HEK293 (cell line): Measurements from ENCODE around the gene AGPAT4.

Source experiments
- CTCF ChIA-PET: fragments of 350-600 bp; formaldehyde crosslinking; extraction: SDS; loops from one replicate; lab custom pipeline; 2021; ENCODE audit warnings: antibody characterized with exemption; lab: Yijun Ruan, JAX
- POLR2A ChIA-PET: fragments of 300-600 bp; formaldehyde crosslinking; extraction: SDS; loops from one replicate; lab custom pipeline; 2020; ENCODE audit warnings: antibody characterized with exemption, inconsistent platforms; lab: Yijun Ruan, JAX
- H3K27ac ChIP-seq: fragments of 200-500 bp; sonication (Bioruptor generic); 2 replicates; pipeline ENCODE4 v1.5.1; 2014; ENCODE audit warnings: low read depth, low read length, control low read depth, inconsistent platforms; ENCODE audit errors: extremely low read depth
- H3K36me3 ChIP-seq, 2 experiments: fragments of 200-500 bp in 1 of 2; sonication (Bioruptor generic) in 1 of 2; 1 replicate in 1 of 2; 2 replicates in 1 of 2; pipeline ENCODE4 v1.5.1; 2014 to 2017; ENCODE audit warnings: inconsistent platforms in 2 of 2, low read length in 2 of 2; ENCODE audit not compliant: control insufficient read depth in 2 of 2, insufficient read depth in 1 of 2
- H3K4me1 ChIP-seq: fragments of 200-500 bp; sonication (Bioruptor generic); 2 replicates; pipeline ENCODE4 v1.5.1; 2014; ENCODE audit warnings: mild to moderate bottlenecking, low read length, inconsistent platforms; ENCODE audit not compliant: control insufficient read depth, insufficient read depth
- H3K4me3 ChIP-seq: 2 replicates; pipeline ENCODE4 v1.5.1; 2011; ENCODE audit warnings: low read depth, mild to moderate bottlenecking, control low read depth, low read length, moderate library complexity
- H3K9me3 ChIP-seq: fragments of 200-500 bp; sonication (Bioruptor generic); 2 replicates; pipeline ENCODE4 v1.5.1; 2014; ENCODE audit warnings: low read depth, low read length, inconsistent platforms; ENCODE audit not compliant: control insufficient read depth, insufficient read depth
- GFI1B ChIP-seq: fragments of 450-650 bp; formaldehyde crosslinking; IDR thresholded peaks from 2 replicates; pipeline ENCODE4 v1.5.1; 2016; ENCODE audit warnings: missing biosample characterization, missing genetic modification characterization
- ZNF266 ChIP-seq: fragments of 450-650 bp; formaldehyde crosslinking; IDR thresholded peaks from 2 replicates; pipeline ENCODE4 v1.5.1; 2016; ENCODE audit warnings: missing biosample characterization, missing genetic modification characterization, low read depth
- ZNF670 ChIP-seq: fragments of 450-650 bp; formaldehyde crosslinking; IDR thresholded peaks from 2 replicates; pipeline ENCODE4 v1.5.1; 2016; ENCODE audit warnings: missing biosample characterization, missing genetic modification characterization, low read depth
- ZXDB ChIP-seq: fragments of 450-650 bp; formaldehyde crosslinking; IDR thresholded peaks from 2 replicates; pipeline ENCODE4 v1.5.1; 2016; ENCODE audit warnings: missing biosample characterization, missing genetic modification characterization
- TF ChIP-seq, protein P1 (sequence below): fragments of 450-650 bp; formaldehyde crosslinking; IDR thresholded peaks from 2 replicates; pipeline ENCODE4 v1.5.1; 2016; ENCODE audit warnings: missing biosample characterization, missing genetic modification characterization, borderline replicate concordance
- TF ChIP-seq, protein P2 (sequence below): fragments of 450-650 bp; formaldehyde crosslinking; IDR thresholded peaks from 2 replicates; pipeline ENCODE4 v1.5.1; 2016; ENCODE audit warnings: missing biosample characterization, missing genetic modification characterization
- TF ChIP-seq, protein P3 (sequence below): fragments of 450-650 bp; formaldehyde crosslinking; conservative IDR thresholded peaks from 2 replicates; pipeline ENCODE4 v1.5.1; 2016; ENCODE audit warnings: low read depth, missing biosample characterization, missing genetic modification characterization
- TF ChIP-seq, protein P4 (sequence below): sonication (generic); formaldehyde crosslinking; IDR thresholded peaks from 2 replicates; pipeline ENCODE4 v1.8.1; 2022; ENCODE audit warnings: mild to moderate bottlenecking, moderate library complexity, missing genetic modification reagents
- TF ChIP-seq, protein P5 (sequence below): fragments of 450-650 bp; formaldehyde crosslinking; IDR thresholded peaks from 2 replicates; pipeline ENCODE4 v1.5.1; 2017; ENCODE audit warnings: missing biosample characterization, missing genetic modification characterization
- TF ChIP-seq, protein P6 (sequence below): fragments of 450-650 bp; formaldehyde crosslinking; IDR thresholded peaks from 2 replicates; pipeline ENCODE4 v1.5.1; 2016; ENCODE audit warnings: missing biosample characterization, missing genetic modification characterization, low read depth

The AGPAT4 gene

DNA sequence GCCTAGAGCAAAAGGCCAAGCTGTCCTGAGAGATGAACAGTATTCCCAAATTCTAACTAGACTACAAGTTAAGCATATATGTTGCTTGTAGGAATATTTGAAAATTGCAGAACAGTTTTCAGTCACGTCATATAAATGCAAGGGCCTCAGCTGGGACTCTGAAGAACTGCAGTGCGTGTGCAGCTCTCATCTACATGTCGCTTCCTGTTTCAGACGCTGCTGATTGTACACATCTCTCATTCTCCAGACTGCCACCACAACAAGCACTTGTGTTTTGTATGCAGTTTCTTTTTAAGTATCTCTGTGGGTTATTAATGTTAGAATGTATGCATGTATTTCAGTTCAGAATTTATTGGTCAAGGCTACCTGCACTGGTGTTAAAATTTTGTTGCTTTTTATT lies 162.6 kb downstream of the AGPAT4 start:
- TF ChIP-seq, protein P1, sequence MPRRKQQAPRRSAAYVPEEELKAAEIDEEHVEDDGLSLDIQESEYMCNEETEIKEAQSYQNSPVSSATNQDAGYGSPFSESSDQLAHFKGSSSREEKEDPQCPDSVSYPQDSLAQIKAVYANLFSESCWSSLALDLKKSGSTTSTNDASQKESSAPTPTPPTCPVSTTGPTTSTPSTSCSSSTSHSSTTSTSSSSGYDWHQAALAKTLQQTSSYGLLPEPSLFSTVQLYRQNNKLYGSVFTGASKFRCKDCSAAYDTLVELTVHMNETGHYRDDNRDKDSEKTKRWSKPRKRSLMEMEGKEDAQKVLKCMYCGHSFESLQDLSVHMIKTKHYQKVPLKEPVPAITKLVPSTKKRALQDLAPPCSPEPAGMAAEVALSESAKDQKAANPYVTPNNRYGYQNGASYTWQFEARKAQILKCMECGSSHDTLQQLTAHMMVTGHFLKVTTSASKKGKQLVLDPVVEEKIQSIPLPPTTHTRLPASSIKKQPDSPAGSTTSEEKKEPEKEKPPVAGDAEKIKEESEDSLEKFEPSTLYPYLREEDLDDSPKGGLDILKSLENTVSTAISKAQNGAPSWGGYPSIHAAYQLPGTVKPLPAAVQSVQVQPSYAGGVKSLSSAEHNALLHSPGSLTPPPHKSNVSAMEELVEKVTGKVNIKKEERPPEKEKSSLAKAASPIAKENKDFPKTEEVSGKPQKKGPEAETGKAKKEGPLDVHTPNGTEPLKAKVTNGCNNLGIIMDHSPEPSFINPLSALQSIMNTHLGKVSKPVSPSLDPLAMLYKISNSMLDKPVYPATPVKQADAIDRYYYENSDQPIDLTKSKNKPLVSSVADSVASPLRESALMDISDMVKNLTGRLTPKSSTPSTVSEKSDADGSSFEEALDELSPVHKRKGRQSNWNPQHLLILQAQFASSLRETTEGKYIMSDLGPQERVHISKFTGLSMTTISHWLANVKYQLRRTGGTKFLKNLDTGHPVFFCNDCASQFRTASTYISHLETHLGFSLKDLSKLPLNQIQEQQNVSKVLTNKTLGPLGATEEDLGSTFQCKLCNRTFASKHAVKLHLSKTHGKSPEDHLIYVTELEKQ (tag by site-specific recombination): no peak
- TF ChIP-seq, protein P2, sequence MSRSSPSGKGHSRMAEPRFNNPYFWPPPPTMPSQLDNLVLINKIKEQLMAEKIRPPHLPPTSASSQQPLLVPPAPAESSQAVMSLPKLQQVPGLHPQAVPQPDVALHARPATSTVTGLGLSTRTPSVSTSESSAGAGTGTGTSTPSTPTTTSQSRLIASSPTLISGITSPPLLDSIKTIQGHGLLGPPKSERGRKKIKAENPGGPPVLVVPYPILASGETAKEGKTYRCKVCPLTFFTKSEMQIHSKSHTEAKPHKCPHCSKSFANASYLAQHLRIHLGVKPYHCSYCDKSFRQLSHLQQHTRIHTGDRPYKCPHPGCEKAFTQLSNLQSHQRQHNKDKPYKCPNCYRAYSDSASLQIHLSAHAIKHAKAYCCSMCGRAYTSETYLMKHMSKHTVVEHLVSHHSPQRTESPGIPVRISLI (tag by site-specific recombination): no peak
- TF ChIP-seq GFI1B (tag by site-specific recombination): no peak
- TF ChIP-seq ZXDB (tag by site-specific recombination): no peak
- TF ChIP-seq, protein P3, sequence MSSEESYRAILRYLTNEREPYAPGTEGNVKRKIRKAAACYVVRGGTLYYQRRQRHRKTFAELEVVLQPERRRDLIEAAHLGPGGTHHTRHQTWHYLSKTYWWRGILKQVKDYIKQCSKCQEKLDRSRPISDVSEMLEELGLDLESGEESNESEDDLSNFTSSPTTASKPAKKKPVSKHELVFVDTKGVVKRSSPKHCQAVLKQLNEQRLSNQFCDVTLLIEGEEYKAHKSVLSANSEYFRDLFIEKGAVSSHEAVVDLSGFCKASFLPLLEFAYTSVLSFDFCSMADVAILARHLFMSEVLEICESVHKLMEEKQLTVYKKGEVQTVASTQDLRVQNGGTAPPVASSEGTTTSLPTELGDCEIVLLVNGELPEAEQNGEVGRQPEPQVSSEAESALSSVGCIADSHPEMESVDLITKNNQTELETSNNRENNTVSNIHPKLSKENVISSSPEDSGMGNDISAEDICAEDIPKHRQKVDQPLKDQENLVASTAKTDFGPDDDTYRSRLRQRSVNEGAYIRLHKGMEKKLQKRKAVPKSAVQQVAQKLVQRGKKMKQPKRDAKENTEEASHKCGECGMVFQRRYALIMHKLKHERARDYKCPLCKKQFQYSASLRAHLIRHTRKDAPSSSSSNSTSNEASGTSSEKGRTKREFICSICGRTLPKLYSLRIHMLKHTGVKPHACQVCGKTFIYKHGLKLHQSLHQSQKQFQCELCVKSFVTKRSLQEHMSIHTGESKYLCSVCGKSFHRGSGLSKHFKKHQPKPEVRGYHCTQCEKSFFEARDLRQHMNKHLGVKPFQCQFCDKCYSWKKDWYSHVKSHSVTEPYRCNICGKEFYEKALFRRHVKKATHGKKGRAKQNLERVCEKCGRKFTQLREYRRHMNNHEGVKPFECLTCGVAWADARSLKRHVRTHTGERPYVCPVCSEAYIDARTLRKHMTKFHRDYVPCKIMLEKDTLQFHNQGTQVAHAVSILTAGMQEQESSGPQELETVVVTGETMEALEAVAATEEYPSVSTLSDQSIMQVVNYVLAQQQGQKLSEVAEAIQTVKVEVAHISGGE: no peak
- TF ChIP-seq, protein P4, sequence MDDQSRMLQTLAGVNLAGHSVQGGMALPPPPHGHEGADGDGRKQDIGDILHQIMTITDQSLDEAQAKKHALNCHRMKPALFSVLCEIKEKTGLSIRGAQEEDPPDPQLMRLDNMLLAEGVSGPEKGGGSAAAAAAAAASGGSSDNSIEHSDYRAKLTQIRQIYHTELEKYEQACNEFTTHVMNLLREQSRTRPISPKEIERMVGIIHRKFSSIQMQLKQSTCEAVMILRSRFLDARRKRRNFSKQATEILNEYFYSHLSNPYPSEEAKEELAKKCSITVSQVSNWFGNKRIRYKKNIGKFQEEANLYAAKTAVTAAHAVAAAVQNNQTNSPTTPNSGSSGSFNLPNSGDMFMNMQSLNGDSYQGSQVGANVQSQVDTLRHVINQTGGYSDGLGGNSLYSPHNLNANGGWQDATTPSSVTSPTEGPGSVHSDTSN (CRISPR knock-in tag): no peak
- TF ChIP-seq ZNF266 (tag by site-specific recombination): no peak
- TF ChIP-seq, protein P5, sequence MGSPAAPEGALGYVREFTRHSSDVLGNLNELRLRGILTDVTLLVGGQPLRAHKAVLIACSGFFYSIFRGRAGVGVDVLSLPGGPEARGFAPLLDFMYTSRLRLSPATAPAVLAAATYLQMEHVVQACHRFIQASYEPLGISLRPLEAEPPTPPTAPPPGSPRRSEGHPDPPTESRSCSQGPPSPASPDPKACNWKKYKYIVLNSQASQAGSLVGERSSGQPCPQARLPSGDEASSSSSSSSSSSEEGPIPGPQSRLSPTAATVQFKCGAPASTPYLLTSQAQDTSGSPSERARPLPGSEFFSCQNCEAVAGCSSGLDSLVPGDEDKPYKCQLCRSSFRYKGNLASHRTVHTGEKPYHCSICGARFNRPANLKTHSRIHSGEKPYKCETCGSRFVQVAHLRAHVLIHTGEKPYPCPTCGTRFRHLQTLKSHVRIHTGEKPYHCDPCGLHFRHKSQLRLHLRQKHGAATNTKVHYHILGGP (tag by site-specific recombination): no peak
- TF ChIP-seq, protein P6, sequence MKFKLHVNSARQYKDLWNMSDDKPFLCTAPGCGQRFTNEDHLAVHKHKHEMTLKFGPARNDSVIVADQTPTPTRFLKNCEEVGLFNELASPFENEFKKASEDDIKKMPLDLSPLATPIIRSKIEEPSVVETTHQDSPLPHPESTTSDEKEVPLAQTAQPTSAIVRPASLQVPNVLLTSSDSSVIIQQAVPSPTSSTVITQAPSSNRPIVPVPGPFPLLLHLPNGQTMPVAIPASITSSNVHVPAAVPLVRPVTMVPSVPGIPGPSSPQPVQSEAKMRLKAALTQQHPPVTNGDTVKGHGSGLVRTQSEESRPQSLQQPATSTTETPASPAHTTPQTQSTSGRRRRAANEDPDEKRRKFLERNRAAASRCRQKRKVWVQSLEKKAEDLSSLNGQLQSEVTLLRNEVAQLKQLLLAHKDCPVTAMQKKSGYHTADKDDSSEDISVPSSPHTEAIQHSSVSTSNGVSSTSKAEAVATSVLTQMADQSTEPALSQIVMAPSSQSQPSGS (tag by site-specific recombination): no peak
- no peak for TF ChIP-seq ZNF670 (tag by site-specific recombination)
- CTCF ChIA-PET: interaction anchor here (0.9 kb wide), 1 partner anchor 259 kb away, joined by 3 read pairs; no protein-coding TSS in a partner anchor
- peaks cover 3 to 97% of the 10 kb centered on the region in 2 experiments for H3K36me3 ChIP-seq
- no peaks in the 10 kb centered on the region for H3K9me3 ChIP-seq
- no peak overlapping the region for H3K4me3 ChIP-seq
- POLR2A ChIA-PET: no interaction called here
- H3K27ac ChIP-seq: no peak overlapping the region
- no peaks in the 10 kb centered on the region for H3K4me1 ChIP-seq
